Kidney (tissue), 14 donors: Measurements from ENCODE around the gene ULK3. TPM values are rescaled to one million over a fixed set of nuclear protein-coding genes. Genes with fewer than 3 reads are reported as not detected.

Source experiments
- DNase-seq, 5 donors: peaks; one replicate each; pipeline ENCODE4 v3.0.0-alpha.2; 2013 to 2020
- FAIRE-seq: peaks from 2 replicates; lab custom pipeline; 2012; peaks lifted over from hg19 to GRCh38; lab: Jason Lieb, UNC
- H3K27ac ChIP-seq, 2 donors: one replicate each; pipeline ENCODE4 v1.7.0; 2013; ENCODE audit warnings: low read depth in 2 of 2, low read length in 2 of 2, inconsistent platforms in 1 of 2
- H3K27me3 ChIP-seq: one replicate; pipeline ENCODE4 v1.7.1; 2013; ENCODE audit warnings: low read length, inconsistent platforms; ENCODE audit not compliant: control insufficient read depth, insufficient read depth
- H3K36me3 ChIP-seq, 3 donors: one replicate each; pipeline versions ENCODE4 v1.7.0 to v1.7.1; 2013; ENCODE audit warnings: low read length in 3 of 3, control low read depth in 1 of 3, inconsistent platforms in 1 of 3; ENCODE audit not compliant: insufficient read depth in 3 of 3, control insufficient read depth in 2 of 3
- H3K4me1 ChIP-seq, 3 donors: one replicate each; pipeline versions ENCODE4 v1.7.0 to v1.7.1; 2013; ENCODE audit warnings: low read length in 3 of 3, inconsistent platforms in 1 of 3, low read depth in 1 of 3; ENCODE audit not compliant: control insufficient read depth in 2 of 3, insufficient read depth in 2 of 3
- H3K4me3 ChIP-seq, 3 donors: one replicate each; pipeline versions ENCODE4 v1.7.0 to v1.8.1; 2013; ENCODE audit warnings: low read length in 3 of 3, control low read depth in 1 of 3, inconsistent platforms in 1 of 3
- H3K9ac ChIP-seq, 3 donors: one replicate each; pipeline versions ENCODE4 v1.7.0 to v1.7.1; 2013; ENCODE audit warnings: low read length in 3 of 3, control low read depth in 1 of 3, inconsistent platforms in 1 of 3
- H3K9me3 ChIP-seq, 3 donors: one replicate each; pipeline versions ENCODE4 v1.7.0 to v1.7.1; 2013; ENCODE audit warnings: low read length in 3 of 3, control low read depth in 1 of 3, inconsistent platforms in 1 of 3; ENCODE audit not compliant: control insufficient read depth in 2 of 3, insufficient read depth in 1 of 3
- CTCF ChIP-seq: IDR thresholded peaks from 3 replicates; pipeline ENCODE4 v1.5.1; 2012; ENCODE audit warnings: mild to moderate bottlenecking, moderate library complexity, borderline replicate concordance; ENCODE audit not compliant: insufficient read depth; ENCODE audit errors: extremely low read depth
- intact Hi-C: fragments of 100-400 bp; cut with DNase I; formaldehyde crosslinking; loops from one replicate; pipeline ENCODE4 v1.11.1; 2022
- polyA plus RNA-seq: library from polyadenylated mRNA; stranded (reverse); fragments of 350-450 nt; fragmentation: Illumina TruSeq; extraction: RNeasy Lipid Tissue Mini Kit (QIAGEN cat#74804); gene quantifications from one replicate; pipeline ENCODE4 v1.2.3, GENCODE V29; 2014; ENCODE audit warnings: low read depth, low replicate concordance; ENCODE audit not compliant: insufficient read depth
- total RNA-seq: library from RNA; stranded (reverse); fragmentation: NEBNext Ultra II Directional; extraction: Animal tissue kit (Norgen Biotek cat#: 25700); gene quantifications from one replicate; pipeline ENCODE4 v1.2.1, GENCODE V29; 2021
- donor health status: control.
- donor health status: control.
- donor health status: control.
- donor health status: control.
- donor health status: control.
- donor health status: DM: yes; HTN: yes; CAD: no.
- donor health status: Normal renal cell carcinoma (clear cell type).

Gene ULK3
- total and polyA plus RNA-seq, 2 donors from 2014 or later: 34.5 to 36.1 TPM

DNA sequence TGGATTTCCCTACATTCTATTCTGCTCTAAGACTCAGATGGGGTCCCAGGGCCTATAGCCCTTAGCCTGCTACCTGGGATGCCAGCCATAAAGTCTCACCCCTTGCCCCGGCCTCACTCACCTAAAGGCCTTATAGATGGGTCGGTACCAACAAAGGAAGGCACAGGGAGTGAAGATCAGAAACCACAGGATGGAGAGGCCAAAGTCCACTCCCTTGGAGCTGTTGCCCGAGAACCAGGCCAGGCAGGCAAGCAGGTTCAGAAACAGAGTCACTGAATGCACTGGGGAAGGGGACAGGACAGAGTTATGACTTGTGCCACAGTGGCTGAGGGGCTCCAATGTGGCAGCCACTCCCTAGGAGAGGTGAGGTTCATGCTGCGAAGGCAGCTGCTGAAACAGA is 7.4 kb upstream of the ULK3 start:
- no peak for DNase-seq
- H3K9ac ChIP-seq: no peak overlapping the region
- no peaks in the 10 kb centered on the region for H3K9me3 ChIP-seq
- TF ChIP-seq CTCF: no peak
- H3K27ac ChIP-seq: no peak overlapping the region
- peaks cover 0 to 50% (median 28%) of the 10 kb centered on the region in 3 donors for H3K36me3 ChIP-seq
- H3K27me3 ChIP-seq: no peaks in the 10 kb centered on the region
- H3K4me1 ChIP-seq: peaks cover 0 to 22% (median 18%) of the 10 kb centered on the region in 3 donors
- FAIRE-seq: no peak
- H3K4me3 ChIP-seq: no peak overlapping the region
- intact Hi-C loops: no loop called here

DNA sequence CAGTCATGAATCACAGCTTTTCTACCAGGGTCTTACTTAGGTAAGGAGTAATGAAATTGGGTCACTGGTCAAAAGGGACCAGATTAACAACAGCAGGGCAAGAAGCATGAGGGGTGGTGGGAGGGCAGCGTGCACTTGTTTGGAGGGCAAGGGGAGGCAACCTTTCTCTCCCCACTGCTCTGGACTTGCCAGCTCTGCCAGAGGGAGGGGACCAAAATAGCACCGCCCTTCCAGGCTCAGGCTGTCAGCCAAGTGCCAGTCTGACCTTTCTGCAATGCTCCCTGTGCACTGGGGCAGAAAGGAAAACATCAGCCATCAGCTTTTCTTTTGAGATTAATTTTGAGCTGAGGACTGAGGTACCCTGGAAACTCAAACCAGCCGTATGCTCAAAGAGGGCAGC is 4.5 kb upstream of the ULK3 start:
- Histone ChIP-seq H3K36me3 (peaks cover 0 to 44% (median 27%) of the 10 kb centered on the region in 3 donors), H3K9me3 (no peaks in the 10 kb centered on the region), H3K27me3 (no peaks in the 10 kb centered on the region), H3K4me1 (peaks cover 0 to 34% (median 26%) of the 10 kb centered on the region in 3 donors), H3K4me3 (no peak overlapping the region), H3K9ac (no peak overlapping the region), H3K27ac (peak overlapping the region; percentile 69 to 70)
- peak in 4 of 5 donors; percentile 31 to 74 (median 46) for DNase-seq
- intact Hi-C loops: no loop called here
- TF ChIP-seq CTCF: no peak
- FAIRE-seq: no peak

GRCh38 chr15:74845581-74845980 is 2.6 kb upstream of the ULK3 start:
- intact Hi-C loops: no loop called here
- FAIRE-seq (no peak), DNase-seq (peak in 1 of 5 donors; percentile 58)
- H3K9me3 ChIP-seq: no peaks in the 10 kb centered on the region
- H3K9ac ChIP-seq: no peak overlapping the region
- no peak overlapping the region for H3K4me3 ChIP-seq
- no peak for TF ChIP-seq CTCF
- H3K27me3 ChIP-seq: no peaks in the 10 kb centered on the region
- peaks cover 0 to 31% (median 15%) of the 10 kb centered on the region in 3 donors for H3K36me3 ChIP-seq
- peaks cover 0 to 43% (median 26%) of the 10 kb centered on the region in 3 donors for H3K4me1 ChIP-seq
- no peak overlapping the region for H3K27ac ChIP-seq

GRCh38 chr15:74845208-74845568 is 2.2 kb upstream of the ULK3 start:
- H3K9me3 ChIP-seq: no peaks in the 10 kb centered on the region
- no peak overlapping the region for H3K27ac ChIP-seq
- H3K4me3 ChIP-seq: no peak overlapping the region
- H3K4me1 ChIP-seq: peaks cover 0 to 43% (median 26%) of the 10 kb centered on the region in 3 donors
- H3K36me3 ChIP-seq: peaks cover 0 to 27% (median 13%) of the 10 kb centered on the region in 3 donors
- FAIRE-seq (no peak), DNase-seq (peak in 1 of 5 donors; percentile 68)
- H3K27me3 ChIP-seq: no peaks in the 10 kb centered on the region
- no peak for TF ChIP-seq CTCF
- H3K9ac ChIP-seq: no peak overlapping the region
- intact Hi-C loops: no loop called here
